ENCODE data around the gene ATAD3B. TPM values are rescaled to one million over a fixed set of nuclear protein-coding genes. Genes with fewer than 3 reads are reported as not detected.

The ATAD3B gene
- total RNA-seq, 1 experiment from 2014 or later: 62.9 TPM

- POLR2A ChIA-PET: no interaction called here
- RAD21 ChIA-PET (ENCODE audit: low non-redundant PET in 1 of 2, low total read pairs in 2 of 2, uncharacterized antibody in 2 of 2, unreplicated experiment in 2 of 2): no interaction called here
- CTCF ChIA-PET: no interaction called here
- no peak overlapping the region for H3K4me3 ChIP-seq (replicated peaks in 1 of 2; ENCODE audit: low read depth in 1 of 2, low read length in 2 of 2)
- no peaks in the 10 kb centered on the region for H3K27me3 ChIP-seq (ENCODE audit: insufficient read depth, low read length)
- intact Hi-C loops (cut with micrococcal nuclease): no loop called here
- no peak overlapping the region for H3K27ac ChIP-seq (ENCODE audit: low read depth, low read length)
- no peak overlapping the region for H2AFZ ChIP-seq (ENCODE audit: low read depth, low read length, poor library complexity, severe bottlenecking)
- H3K36me3 ChIP-seq (ENCODE audit: control insufficient read depth in 1 of 2, insufficient read depth in 2 of 2, low read length in 2 of 2): peaks cover 0 to 6% of the 10 kb centered on the region in 2 experiments; a peak in 1 of 4 replicates
- H3K9ac ChIP-seq (ENCODE audit: low read length): no peak overlapping the region
- peak; percentile 12; the same call in 1 of the 2 replicates for ATAC-seq
- H3K79me2 ChIP-seq (ENCODE audit: insufficient read depth, low read length): no peaks in the 10 kb centered on the region
- TF ChIP-seq ZNF274 (IDR thresholded peaks at IDR 0.05; ENCODE audit: low read depth, low read length) (no peak), RAD21 (IDR thresholded peaks at IDR 0.05; ENCODE audit: low read depth) (no peak), CTCF (IDR thresholded peaks at IDR 0.05 in 2 of 3, conservative IDR thresholded peaks at IDR 0.05 in 1 of 3; ENCODE audit: borderline replicate concordance in 1 of 3, insufficient read depth in 1 of 3, low read depth in 2 of 3, low read length in 2 of 3) (no peak), POLR2A (IDR thresholded peaks at IDR 0.05; ENCODE audit: borderline replicate concordance, extremely low read depth, insufficient read depth, insufficient read length) (no peak)
- no peaks in the 10 kb centered on the region for H3K9me2 ChIP-seq (ENCODE audit: insufficient read depth)
- H3K9me3 ChIP-seq (ENCODE audit: control insufficient read depth in 1 of 2, insufficient read depth in 1 of 2, low read depth in 1 of 2, low read length in 2 of 2): no peaks in the 10 kb centered on the region
- H4K20me1 ChIP-seq (ENCODE audit: insufficient read depth): no peaks in the 10 kb centered on the region
- no peak for DNase-seq (ENCODE audit: low read depth, low spot score)
- no TSS peak for BruUV-seq (replicated peaks)
- no peak overlapping the region for H3K4me2 ChIP-seq (ENCODE audit: low read length)
- H3K4me1 ChIP-seq (ENCODE audit: control insufficient read depth in 1 of 2, insufficient read depth in 2 of 2, low read length in 2 of 2): no peaks in the 10 kb centered on the region
Observed at GRCh38 chr1:1535201-1536018, 63.8 kb downstream of the ATAD3B start.
